ENCODE results near the gene RAPSN. TPM values are rescaled to one million over a fixed set of nuclear protein-coding genes. Genes with fewer than 3 reads are reported as not detected.

Gene RAPSN
- total and polyA plus RNA-seq, 2 donors (not counting 3 experiments of a cell fraction or from before 2014, with no cell fraction given) = 0.18 to 1.6 TPM

- no TSS peak for BruUV-seq (replicated peaks)
- Histone ChIP-seq H3K9me1 (replicated peaks; ENCODE audit: control insufficient read depth, extremely low read depth, insufficient read depth, low read length) (no peaks in the 10 kb centered on the region), H3K27ac (ENCODE audit: insufficient read depth, low read depth, low read length) (no peak overlapping the region), H3K9me3 (replicated peaks; ENCODE audit: control insufficient read depth, insufficient read depth, low read length) (no peaks in the 10 kb centered on the region), H3K79me2 (ENCODE audit: control insufficient read depth, insufficient read depth, low read length) (no peaks in the 10 kb centered on the region), H3K4me2 (ENCODE audit: insufficient read depth, low read length) (peak overlapping the region; percentile 83), H3K4me1 (ENCODE audit: control insufficient read depth, extremely low read depth, insufficient read depth, low read length) (peaks cover 17% of the 10 kb centered on the region), H3K36me3 (ENCODE audit: control insufficient read depth in 2 of 2, extremely low read depth in 1 of 2, insufficient read depth in 2 of 2, low read length in 2 of 2) (no peaks in the 10 kb centered on the region), H3K27me3 (ENCODE audit: control insufficient read depth in 2 of 2, insufficient read depth in 2 of 2, low read length in 2 of 2) (no peaks in the 10 kb centered on the region), H2AFZ (ENCODE audit: low read depth, low read length) (peak overlapping the region; percentile 89), H4K20me1 (replicated peaks; ENCODE audit: control insufficient read depth, extremely low read depth, insufficient read depth, low read length) (no peaks in the 10 kb centered on the region), H3K4me3 (replicated peaks in 1 of 3; ENCODE audit: insufficient read depth in 1 of 3, low read depth in 1 of 3, low read length in 3 of 3) (peak overlapping the region; percentile 30 to 60 (median 34)), H3K9ac (replicated peaks; ENCODE audit: extremely low read depth, insufficient read depth, low read length) (peak overlapping the region; percentile 69)
- DNase-seq (ENCODE audit: low read depth, low spot score) = no peak
- no peak for FAIRE-seq
- peak; percentile 30 for TF ChIP-seq POLR2A (IDR thresholded peaks at IDR 0.05; ENCODE audit: low read depth, low read length)
- peak; percentile 56 for TF ChIP-seq POLR2AphosphoS5 (IDR thresholded peaks at IDR 0.05; ENCODE audit: insufficient read depth, low read depth, low read length)
- no peak for TF ChIP-seq MYC (IDR thresholded peaks at IDR 0.05; ENCODE audit: low read depth, low read length)
- ChIA-PET POLR2A (no interaction called here), CTCF (interaction anchor here (0.5 to 8.2 kb wide), 7 partner anchors 8 to 1103 kb away, joined by 3 to 74 read pairs (median 4); partner anchors contain the start of gene SLC39A13)
- intact Hi-C loops (cut with micrococcal nuclease) (no loop called here), dilution Hi-C loops (cut with MboI; ENCODE audit: extremely low pct_ligation_motif_present, low sequenced_read_pairs) (no loop called here)
These were observed 48.8 kb downstream of the RAPSN start for GRCh38 chr11:47399860-47400767.

- intact Hi-C loops (cut with micrococcal nuclease) (no loop called here), dilution Hi-C loops (cut with MboI; ENCODE audit: extremely low pct_ligation_motif_present, low sequenced_read_pairs) (no loop called here)
- Histone ChIP-seq H3K4me2 (ENCODE audit: insufficient read depth, low read length) (no peak overlapping the region), H3K4me3 (replicated peaks in 1 of 3; ENCODE audit: insufficient read depth in 1 of 3, low read depth in 1 of 3, low read length in 3 of 3) (no peak overlapping the region), H3K27ac (ENCODE audit: insufficient read depth, low read depth, low read length) (no peak overlapping the region), H3K9me3 (replicated peaks; ENCODE audit: control insufficient read depth, insufficient read depth, low read length) (no peaks in the 10 kb centered on the region), H3K27me3 (ENCODE audit: control insufficient read depth in 2 of 2, insufficient read depth in 2 of 2, low read length in 2 of 2) (no peaks in the 10 kb centered on the region), H3K9me1 (replicated peaks; ENCODE audit: control insufficient read depth, extremely low read depth, insufficient read depth, low read length) (no peaks in the 10 kb centered on the region), H2AFZ (ENCODE audit: low read depth, low read length) (no peak overlapping the region), H3K4me1 (ENCODE audit: control insufficient read depth, extremely low read depth, insufficient read depth, low read length) (peaks cover 30% of the 10 kb centered on the region), H4K20me1 (replicated peaks; ENCODE audit: control insufficient read depth, extremely low read depth, insufficient read depth, low read length) (no peaks in the 10 kb centered on the region), H3K9ac (replicated peaks; ENCODE audit: extremely low read depth, insufficient read depth, low read length) (no peak overlapping the region), H3K79me2 (ENCODE audit: control insufficient read depth, insufficient read depth, low read length) (no peaks in the 10 kb centered on the region), H3K36me3 (ENCODE audit: control insufficient read depth in 2 of 2, extremely low read depth in 1 of 2, insufficient read depth in 2 of 2, low read length in 2 of 2) (no peaks in the 10 kb centered on the region)
- ChIA-PET CTCF (interaction anchor here (0.6 to 8.2 kb wide), 4 partner anchors 10 to 31 kb away, joined by 3 to 74 read pairs (median 6); partner anchors contain the start of gene SLC39A13), POLR2A (no interaction called here)
- no TSS peak for BruUV-seq (replicated peaks)
- TF ChIP-seq JUN (IDR thresholded peaks at IDR 0.05; ENCODE audit: borderline replicate concordance, insufficient read depth, insufficient read length, low read depth) = no peak
- no peak for TF ChIP-seq CTCF (IDR thresholded peaks at IDR 0.05; ENCODE audit: extremely low read depth in 1 of 2, insufficient read depth in 1 of 2, low read depth in 1 of 2, low read length in 2 of 2)
- no peak for TF ChIP-seq POLR2A (IDR thresholded peaks at IDR 0.05; ENCODE audit: low read depth, low read length)
- TF ChIP-seq MAX (IDR thresholded peaks at IDR 0.05; ENCODE audit: insufficient read depth, insufficient read length) = no peak
- no peak for TF ChIP-seq FOS (IDR thresholded peaks at IDR 0.05; ENCODE audit: borderline replicate concordance, insufficient read depth, low read length)
- no peak for TF ChIP-seq GATA2 (IDR thresholded peaks at IDR 0.05; ENCODE audit: insufficient read depth, insufficient read length, low read depth, low read length)
- no peak for TF ChIP-seq MYC (IDR thresholded peaks at IDR 0.05; ENCODE audit: low read depth, low read length)
- no peak for TF ChIP-seq POLR2AphosphoS5 (IDR thresholded peaks at IDR 0.05; ENCODE audit: insufficient read depth, low read depth, low read length)
- no peak for TF ChIP-seq EZH2 (IDR thresholded peaks at IDR 0.05; ENCODE audit: borderline replicate concordance, low read depth, low read length, severe bottlenecking)
- FAIRE-seq (no peak), DNase-seq (ENCODE audit: low read depth, low spot score) (no peak)
These were observed 50.4 kb downstream of the RAPSN start for GRCh38 chr11:47398551-47398950.

Measured in endothelial cell of umbilical vein (primary cell).